Sigmoid colon (tissue), 7 donors: ENCODE data around the gene FAM120AOS. TPM values are rescaled to one million over a fixed set of nuclear protein-coding genes. Genes with fewer than 3 reads are reported as not detected.

Experiments
- DNase-seq: peaks from one replicate; pipeline ENCODE4 v3.0.0-alpha.2; 2019
- H3K27ac ChIP-seq, 4 donors: fragments of 200-600 bp; sonication (generic); one replicate each; pipeline ENCODE4 v1.5.1; 2016 to 2019; ENCODE audit warnings: mild to moderate bottlenecking in 1 of 4
- H3K27me3 ChIP-seq, 3 donors: fragments of 200-600 bp; sonication (generic); one replicate each; pipeline ENCODE4 v1.5.1; 2019; ENCODE audit warnings: mild to moderate bottlenecking in 1 of 3
- H3K36me3 ChIP-seq, 4 donors: fragments of 200-600 bp; sonication (generic); one replicate each; pipeline ENCODE4 v1.5.1; 2016 to 2019
- H3K4me1 ChIP-seq, 4 donors: fragments of 200-600 bp; sonication (generic); one replicate each; pipeline ENCODE4 v1.5.1; 2017 to 2019
- H3K4me3 ChIP-seq, 4 donors: fragments of 200-600 bp; sonication (generic); one replicate each; pipeline ENCODE4 v1.5.1; 2017 to 2019; ENCODE audit warnings: mild to moderate bottlenecking in 2 of 4, moderate library complexity in 1 of 4
- H3K9me3 ChIP-seq, 4 donors: fragments of 200-600 bp in 3 of 4; sonication (generic) in 3 of 4; one replicate each; pipeline versions ENCODE4 v1.5.1 to v1.6.1; 2013 to 2019
- EP300 ChIP-seq, 4 donors: sonication (generic); formaldehyde crosslinking; IDR thresholded peaks; one replicate each; pipeline ENCODE4 v1.6.1; 2017; ENCODE audit warnings: antibody characterized with exemption in 4 of 4
- POLR2A ChIP-seq, 2 donors: fragments of 450-650 bp; IDR thresholded peaks; one replicate each; pipeline ENCODE4 v1.6.1; 2016; ENCODE audit warnings: antibody characterized with exemption in 2 of 2, mild to moderate bottlenecking in 2 of 2, moderate library complexity in 2 of 2
- POLR2AphosphoS5 ChIP-seq, 4 donors: sonication (generic); formaldehyde crosslinking; IDR thresholded peaks; one replicate each; pipeline ENCODE4 v1.6.1; 2017; ENCODE audit warnings: antibody characterized with exemption in 4 of 4
- WGBS, 2 donors: extraction: QIAGEN DNeasy Blood & Tissue Kit; methylation state at CpG; one replicate each; pipeline ENCODE4 v1.1.7; 2013; 5-methylcytosine and 5-hydroxymethylcytosine counted together
- intact Hi-C: fragments of 100-400 bp; cut with DNase I; formaldehyde crosslinking; loops from one replicate; pipeline ENCODE4 v1.15.1; 2023
- polyA plus RNA-seq, 3 donors: library from polyadenylated mRNA; stranded (reverse); fragments of 200-250 nt; gene quantifications; one replicate each; pipeline ENCODE4 v1.2.3, GENCODE V29; 2013
- total RNA-seq, 4 donors: library from RNA; depleted of rRNA; stranded (reverse); fragments of >200 nt; gene quantifications; one replicate each; pipeline ENCODE4 v1.1.0, GENCODE V29; 2016
- TF ChIP-seq, protein P1 (sequence below), 4 experiments: fragments of 450-650 bp in 3 of 4; fragments of 200-600 bp in 1 of 4; IDR thresholded peaks; one replicate each; pipeline ENCODE4 v1.5.1; 2016 to 2019; ENCODE audit warnings: antibody characterized with exemption in 4 of 4, mild to moderate bottlenecking in 3 of 4, moderate library complexity in 2 of 4
- donor health status: healthy with polysubstance abuse.
- donor health status: Bipolar disorder and iron deficiency.
- donor health status: healthy.

The FAM120AOS gene
- total and polyA plus RNA-seq, 7 donors: 50.3 to 86.5 (median 63.1) TPM

DNA sequence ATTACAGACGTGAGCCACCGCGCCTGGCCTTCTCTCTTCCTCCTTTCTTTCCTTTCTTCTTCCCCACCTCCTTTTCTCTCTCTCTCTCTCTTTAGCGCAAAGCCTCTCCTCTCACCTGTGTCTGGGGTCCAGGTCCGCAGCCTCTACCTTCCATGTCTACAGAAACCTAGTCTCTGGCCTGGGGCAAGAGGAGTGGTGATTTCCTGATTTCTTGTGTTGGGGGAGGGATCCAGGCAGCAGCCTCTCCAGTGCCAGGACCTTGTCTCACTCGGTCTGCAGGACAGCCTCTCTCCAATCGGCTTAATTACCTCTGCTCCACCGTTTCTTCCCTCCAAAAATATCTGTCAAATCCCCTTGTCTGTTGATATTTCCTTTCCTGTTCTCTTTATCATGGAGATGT, 18.0 kb downstream of the FAM120AOS start:
- intact Hi-C loops: no loop called here
- 91 to 92% methylated on average over 8 of the region's 8 CpGs for WGBS, 2 donors

DNA sequence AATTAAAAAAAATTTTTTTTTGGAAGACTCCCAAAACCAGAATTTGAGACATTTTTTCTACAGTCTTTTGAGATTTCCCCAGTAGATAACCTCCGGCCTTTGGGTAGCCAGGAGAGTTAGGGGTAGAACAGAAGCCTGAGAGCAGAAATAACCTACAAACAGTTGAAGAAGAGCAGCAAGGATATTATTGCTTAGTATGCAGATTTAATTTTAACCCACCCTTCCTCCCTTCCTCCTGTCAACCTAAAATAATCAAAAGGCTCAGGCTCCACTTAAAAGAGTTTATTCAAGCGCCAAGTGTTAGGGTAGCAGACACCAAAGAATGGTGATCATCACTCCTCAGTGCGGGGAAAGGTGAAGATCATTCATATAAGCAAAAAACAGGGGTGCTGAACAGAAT, 19.3 kb downstream of the FAM120AOS start:
- no peak overlapping the region for H3K27ac ChIP-seq
- intact Hi-C loops: no loop called here
- no peaks in the 10 kb centered on the region for H3K27me3 ChIP-seq
- H3K4me3 ChIP-seq: no peak overlapping the region
- 84 to 94% methylated on average over 3 of the region's 3 CpGs for WGBS, 2 donors
- no peaks in the 10 kb centered on the region for H3K36me3 ChIP-seq
- no peaks in the 10 kb centered on the region for H3K9me3 ChIP-seq
- DNase-seq: no peak
- TF ChIP-seq, protein P1, sequence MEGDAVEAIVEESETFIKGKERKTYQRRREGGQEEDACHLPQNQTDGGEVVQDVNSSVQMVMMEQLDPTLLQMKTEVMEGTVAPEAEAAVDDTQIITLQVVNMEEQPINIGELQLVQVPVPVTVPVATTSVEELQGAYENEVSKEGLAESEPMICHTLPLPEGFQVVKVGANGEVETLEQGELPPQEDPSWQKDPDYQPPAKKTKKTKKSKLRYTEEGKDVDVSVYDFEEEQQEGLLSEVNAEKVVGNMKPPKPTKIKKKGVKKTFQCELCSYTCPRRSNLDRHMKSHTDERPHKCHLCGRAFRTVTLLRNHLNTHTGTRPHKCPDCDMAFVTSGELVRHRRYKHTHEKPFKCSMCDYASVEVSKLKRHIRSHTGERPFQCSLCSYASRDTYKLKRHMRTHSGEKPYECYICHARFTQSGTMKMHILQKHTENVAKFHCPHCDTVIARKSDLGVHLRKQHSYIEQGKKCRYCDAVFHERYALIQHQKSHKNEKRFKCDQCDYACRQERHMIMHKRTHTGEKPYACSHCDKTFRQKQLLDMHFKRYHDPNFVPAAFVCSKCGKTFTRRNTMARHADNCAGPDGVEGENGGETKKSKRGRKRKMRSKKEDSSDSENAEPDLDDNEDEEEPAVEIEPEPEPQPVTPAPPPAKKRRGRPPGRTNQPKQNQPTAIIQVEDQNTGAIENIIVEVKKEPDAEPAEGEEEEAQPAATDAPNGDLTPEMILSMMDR (IDR thresholded peaks at IDR 0.05): no peak
- TF ChIP-seq POLR2A (IDR thresholded peaks at IDR 0.05) (no peak), EP300 (IDR thresholded peaks at IDR 0.05) (no peak), POLR2AphosphoS5 (IDR thresholded peaks at IDR 0.05) (no peak)
- no peaks in the 10 kb centered on the region for H3K4me1 ChIP-seq

More for the DNA sequence above, 18.0 kb downstream of the FAM120AOS start:
- no peak overlapping the region for H3K27ac ChIP-seq
- no peak for DNase-seq
- no peaks in the 10 kb centered on the region for H3K36me3 ChIP-seq
- no peaks in the 10 kb centered on the region for H3K9me3 ChIP-seq
- TF ChIP-seq EP300 (IDR thresholded peaks at IDR 0.05): no peak
- no peak for TF ChIP-seq POLR2A (IDR thresholded peaks at IDR 0.05)
- TF ChIP-seq POLR2AphosphoS5 (IDR thresholded peaks at IDR 0.05): no peak
- TF ChIP-seq, protein P1 (IDR thresholded peaks at IDR 0.05): no peak
- H3K4me3 ChIP-seq: no peak overlapping the region
- no peaks in the 10 kb centered on the region for H3K27me3 ChIP-seq
- no peaks in the 10 kb centered on the region for H3K4me1 ChIP-seq

DNA sequence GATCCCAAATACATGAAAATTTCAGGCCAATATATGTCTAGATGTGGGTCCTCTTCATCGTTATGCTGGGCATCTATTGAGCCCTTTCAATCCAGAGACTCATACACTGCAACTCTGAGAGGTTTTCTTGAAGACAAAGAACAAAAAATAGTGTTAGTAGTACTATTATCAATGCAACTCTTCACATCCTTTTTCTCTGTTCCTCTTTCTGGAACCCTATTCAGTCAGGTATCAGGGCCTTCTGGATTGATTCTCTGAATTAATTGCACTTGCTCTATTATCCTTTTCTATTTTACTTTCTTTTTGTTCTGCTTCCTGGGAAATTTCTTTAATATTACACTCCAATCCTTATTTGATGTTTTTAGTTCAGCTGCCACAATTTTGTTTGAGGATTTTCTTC, 20.4 kb downstream of the FAM120AOS start:
- DNase-seq: no peak
- Histone ChIP-seq H3K4me3 (no peak overlapping the region), H3K27ac (no peak overlapping the region), H3K36me3 (no peaks in the 10 kb centered on the region), H3K27me3 (no peaks in the 10 kb centered on the region), H3K9me3 (no peaks in the 10 kb centered on the region), H3K4me1 (no peaks in the 10 kb centered on the region)
- intact Hi-C loops: no loop called here
- no peak for TF ChIP-seq POLR2AphosphoS5 (IDR thresholded peaks at IDR 0.05)
- no peak for TF ChIP-seq EP300 (IDR thresholded peaks at IDR 0.05)
- no peak for TF ChIP-seq POLR2A (IDR thresholded peaks at IDR 0.05)
- TF ChIP-seq, protein P1 (IDR thresholded peaks at IDR 0.05): no peak
- WGBS, 2 donors: 95 to 96% methylated on average over 1 of the region's 1 CpG

DNA sequence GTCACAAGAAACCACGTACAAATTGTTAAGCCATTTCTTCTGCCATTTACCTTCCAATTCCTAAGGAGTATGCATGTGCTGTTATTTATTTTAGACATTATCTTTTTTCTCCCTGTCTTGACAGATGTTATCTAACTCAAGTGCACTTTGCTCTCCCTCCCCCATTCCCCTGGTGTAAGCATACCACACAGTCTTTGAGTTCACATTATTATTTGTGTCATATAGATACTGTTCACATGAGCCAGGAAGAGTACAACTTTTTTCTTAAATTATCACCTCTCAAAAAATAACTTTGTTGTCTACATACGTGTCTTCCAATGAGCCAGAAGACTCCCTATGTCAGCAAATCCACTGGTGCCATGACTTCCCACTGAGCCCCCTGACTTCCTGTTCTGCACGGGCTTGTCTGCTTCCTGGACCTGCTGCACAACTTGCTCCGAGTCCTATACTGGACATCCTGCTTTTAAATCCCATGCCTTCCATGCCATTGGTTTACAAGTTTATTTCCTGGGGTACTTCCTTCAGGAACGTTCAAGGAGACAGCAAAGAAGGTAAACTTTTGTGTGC, 21.8 kb downstream of the FAM120AOS start:
- Histone ChIP-seq H3K9me3 (no peaks in the 10 kb centered on the region), H3K4me3 (no peak overlapping the region), H3K4me1 (no peaks in the 10 kb centered on the region), H3K36me3 (no peaks in the 10 kb centered on the region), H3K27ac (no peak overlapping the region), H3K27me3 (no peaks in the 10 kb centered on the region)
- intact Hi-C loops: no loop called here
- TF ChIP-seq, protein P1 (IDR thresholded peaks at IDR 0.05): no peak
- TF ChIP-seq EP300 (IDR thresholded peaks at IDR 0.05): no peak
- no peak for TF ChIP-seq POLR2AphosphoS5 (IDR thresholded peaks at IDR 0.05)
- no peak for TF ChIP-seq POLR2A (IDR thresholded peaks at IDR 0.05)
- WGBS, 2 donors: 43 to 54% methylated on average over 5 of the region's 5 CpGs
- no peak for DNase-seq
